Epidermal melanocyte (primary cell): ENCODE measurements around the gene CLCF1.

Source experiments
- DNase-seq: peaks from one replicate; pipeline ENCODE4 v3.0.0; 2011; ENCODE audit warnings: low spot score; ENCODE audit not compliant: insufficient read length

Gene CLCF1

GRCh38 chr11:67372993-67373647, at the start of gene CLCF1:
CLCF1 (minus strand) TSS chr11:67373598; CDS start chr11:67373539, 59 bp downstream.
- DNase-seq = peak; percentile 77

GRCh38 chr11:67422891-67423290, 49.5 kb upstream of the CLCF1 start:
- DNase-seq = no peak

- DNase-seq = no peak
These were observed 48.1 kb upstream of the CLCF1 start for GRCh38 chr11:67421430-67422031.

GRCh38 chr11:67420646-67421429, 47.4 kb upstream of the CLCF1 start:
- peak; percentile 98 for DNase-seq

GRCh38 chr11:67420147-67420645, 46.8 kb upstream of the CLCF1 start:
- no peak for DNase-seq

- DNase-seq = no peak
These were observed 46.1 kb upstream of the CLCF1 start for GRCh38 chr11:67419325-67420049.

- no peak for DNase-seq
These were observed 45.3 kb upstream of the CLCF1 start for GRCh38 chr11:67418476-67419281.

- DNase-seq = no peak
These were observed 44.0 kb upstream of the CLCF1 start for GRCh38 chr11:67417425-67417824.

- no peak for DNase-seq
These were observed 43.3 kb upstream of the CLCF1 start for GRCh38 chr11:67416416-67417335.

- no peak for DNase-seq
These were observed 42.3 kb upstream of the CLCF1 start, which contains the start of gene CARNS1 for GRCh38 chr11:67415501-67416304. CARNS1 (plus strand) TSS chr11:67415678; CDS start chr11:67416200, 522 bp downstream.

GRCh38 chr11:67413266-67413849, 40.0 kb upstream of the CLCF1 start:
- DNase-seq = no peak

GRCh38 chr11:67412495-67413179, 39.2 kb upstream of the CLCF1 start:
- no peak for DNase-seq

- no peak for DNase-seq
These were observed 38.4 kb upstream of the CLCF1 start for GRCh38 chr11:67411785-67412152.

- no peak for DNase-seq
These were observed 37.8 kb upstream of the CLCF1 start for GRCh38 chr11:67410984-67411784.

- DNase-seq = no peak
These were observed 37.0 kb upstream of the CLCF1 start for GRCh38 chr11:67410369-67410831.

- no peak for DNase-seq
These were observed 36.5 kb upstream of the CLCF1 start for GRCh38 chr11:67409781-67410368.
